Measurements from ENCODE around the gene TTLL1. TPM values are rescaled to one million over a fixed set of nuclear protein-coding genes. Genes with fewer than 3 reads are reported as not detected.

Gene TTLL1
- total RNA-seq, 1 donor from 2014 or later = 19.1 TPM

GRCh38 chr22:43127166-43127908, 38.1 kb upstream of the TTLL1 start:
- H3K4me3 Mint-ChIP-seq = no peak overlapping the region
- no peak for DNase-seq (ENCODE audit: low read depth, low spot score)
- no peak overlapping the region for H3K27ac Mint-ChIP-seq (ENCODE audit: unreplicated experiment)
- no peaks in the 10 kb centered on the region for H3K27me3 Mint-ChIP-seq (ENCODE audit: low read depth)
- no peaks in the 10 kb centered on the region for H3K4me1 Mint-ChIP-seq
- H3K36me3 Mint-ChIP-seq (ENCODE audit: low read depth) = no peaks in the 10 kb centered on the region
- no peak for TF ChIP-seq CTCF (conservative IDR thresholded peaks at IDR 0.05)
- H3K9me3 Mint-ChIP-seq = no peaks in the 10 kb centered on the region

DNA sequence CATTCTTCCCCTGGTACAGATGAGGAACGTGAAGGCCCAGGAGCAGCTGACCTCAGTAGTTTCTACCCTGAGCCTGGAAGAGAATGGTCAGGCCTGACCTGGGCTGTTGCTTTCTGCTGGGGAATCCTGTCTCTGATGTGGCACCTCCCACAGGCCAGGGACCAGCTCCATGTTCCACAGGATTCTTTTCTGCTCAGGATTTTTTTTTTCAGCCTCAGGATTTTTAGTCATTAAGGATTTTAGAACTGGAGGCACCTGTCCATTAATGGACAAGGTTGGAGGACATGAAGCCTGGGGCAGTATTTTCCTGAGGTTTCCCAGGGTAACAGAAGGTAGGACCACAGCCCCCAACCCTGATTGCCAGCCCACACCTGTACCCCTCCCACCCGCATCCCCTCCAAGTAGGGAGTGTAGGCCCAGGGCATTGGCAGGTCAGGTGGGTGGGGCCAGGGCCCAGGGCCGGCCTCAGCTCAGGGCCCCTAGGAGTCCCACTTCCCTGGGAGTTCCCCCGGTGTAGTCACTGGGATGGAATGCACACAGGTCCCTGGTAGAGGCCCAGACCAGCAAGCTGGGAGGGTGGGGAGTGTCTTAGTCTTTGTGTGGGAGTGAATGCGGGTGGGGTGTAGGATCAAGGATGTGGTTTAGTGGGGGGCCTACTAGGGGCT, 37.4 kb upstream of the TTLL1 start:
- no peaks in the 10 kb centered on the region for H3K9me3 Mint-ChIP-seq
- no peaks in the 10 kb centered on the region for H3K4me1 Mint-ChIP-seq
- no peak overlapping the region for H3K4me3 Mint-ChIP-seq
- H3K27ac Mint-ChIP-seq (ENCODE audit: unreplicated experiment) = peak overlapping the region; percentile 27
- DNase-seq (ENCODE audit: low read depth, low spot score) = no peak
- no peaks in the 10 kb centered on the region for H3K36me3 Mint-ChIP-seq (ENCODE audit: low read depth)
- H3K27me3 Mint-ChIP-seq (ENCODE audit: low read depth) = no peaks in the 10 kb centered on the region
- no peak for TF ChIP-seq CTCF (conservative IDR thresholded peaks at IDR 0.05)

- H3K27ac Mint-ChIP-seq (ENCODE audit: unreplicated experiment) = no peak overlapping the region
- no peaks in the 10 kb centered on the region for H3K36me3 Mint-ChIP-seq (ENCODE audit: low read depth)
- H3K4me3 Mint-ChIP-seq = no peak overlapping the region
- peaks cover 11% of the 10 kb centered on the region for H3K27me3 Mint-ChIP-seq (ENCODE audit: low read depth)
- no peaks in the 10 kb centered on the region for H3K9me3 Mint-ChIP-seq
- DNase-seq (ENCODE audit: low read depth, low spot score) = no peak
- TF ChIP-seq CTCF (conservative IDR thresholded peaks at IDR 0.05) = no peak
- H3K4me1 Mint-ChIP-seq = peaks cover 4% of the 10 kb centered on the region
Observed at GRCh38 chr22:43118953-43119458, 29.8 kb upstream of the TTLL1 start.

- Mint-ChIP-seq H3K4me3 (no peak overlapping the region), H3K4me1 (peaks cover 9% of the 10 kb centered on the region), H3K27me3 (ENCODE audit: low read depth) (peaks cover 19% of the 10 kb centered on the region), H3K27ac (ENCODE audit: unreplicated experiment) (no peak overlapping the region), H3K36me3 (ENCODE audit: low read depth) (no peaks in the 10 kb centered on the region), H3K9me3 (no peaks in the 10 kb centered on the region)
- DNase-seq (ENCODE audit: low read depth, low spot score) = no peak
- no peak for TF ChIP-seq CTCF (conservative IDR thresholded peaks at IDR 0.05)
Observed at GRCh38 chr22:43118024-43118849, 29.0 kb upstream of the TTLL1 start.

DNA sequence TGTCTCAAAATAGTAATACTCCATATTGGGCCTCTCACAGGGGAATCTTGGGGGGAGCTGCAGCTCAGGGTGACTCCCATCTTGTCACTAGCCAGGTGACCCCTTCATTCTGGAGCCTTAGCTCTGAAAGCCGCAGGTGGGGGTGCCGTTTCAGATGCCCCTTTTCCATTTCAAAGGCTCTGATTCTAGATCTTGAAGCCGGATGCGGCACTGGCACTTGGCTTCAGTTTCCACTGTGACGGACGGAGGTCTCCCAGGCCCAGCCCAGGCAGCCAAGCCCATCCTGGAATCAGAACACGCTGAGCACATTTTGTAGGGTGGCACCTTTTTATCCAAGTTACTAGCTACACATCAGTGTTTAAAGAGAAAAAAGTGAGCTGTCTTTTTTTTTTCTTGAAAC, 27.7 kb upstream of the TTLL1 start:
- H3K9me3 Mint-ChIP-seq = no peaks in the 10 kb centered on the region
- H3K4me3 Mint-ChIP-seq = no peak overlapping the region
- no peaks in the 10 kb centered on the region for H3K36me3 Mint-ChIP-seq (ENCODE audit: low read depth)
- no peak overlapping the region for H3K27ac Mint-ChIP-seq (ENCODE audit: unreplicated experiment)
- H3K27me3 Mint-ChIP-seq (ENCODE audit: low read depth) = peaks cover 32% of the 10 kb centered on the region
- no peak for TF ChIP-seq CTCF (conservative IDR thresholded peaks at IDR 0.05)
- peaks cover 11% of the 10 kb centered on the region for H3K4me1 Mint-ChIP-seq
- DNase-seq (ENCODE audit: low read depth, low spot score) = no peak
